ENCODE measurements around the gene FXYD2. TPM values are rescaled to one million over a fixed set of nuclear protein-coding genes. Genes with fewer than 3 reads are reported as not detected.

The FXYD2 gene
- total RNA-seq, 4 donors from 2014 or later: 1.2 TPM; not detected in 3

DNA sequence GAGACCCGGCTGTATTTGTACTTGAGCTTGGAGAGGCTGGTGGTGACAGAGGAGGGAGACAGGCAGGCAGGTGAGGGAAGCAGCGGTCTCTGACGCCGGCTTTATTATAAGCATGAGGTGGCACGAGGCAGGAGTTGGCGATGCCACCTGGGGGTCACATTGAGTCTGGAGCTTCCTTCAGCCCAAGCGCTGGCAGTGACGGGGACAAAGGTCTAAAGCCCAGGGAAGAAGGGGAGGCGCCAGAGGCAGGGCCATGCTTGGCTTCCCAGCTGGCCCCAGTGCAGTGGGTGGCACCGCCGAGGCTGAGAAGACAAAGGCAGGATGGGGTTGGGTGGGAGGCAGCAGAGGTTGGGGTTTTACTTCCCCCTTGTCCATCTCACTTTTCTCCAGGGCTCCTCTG is 4.5 kb downstream of the FXYD2 start:
- 87% methylated on average over 11 of the region's 11 CpGs for WGBS, 2 donors
- no peak for DNase-seq (ENCODE audit: low spot score in 2 of 2)
- intact Hi-C loops (cut with DNase I; ENCODE audit: low total_unique reads): loop anchor here (10.0 kb wide), 1 partner anchor 225 kb away; no protein-coding TSS in a partner anchor
- H3K4me3 ChIP-seq (ENCODE audit: low read depth, poor library complexity, severe bottlenecking): no peak overlapping the region
- TF ChIP-seq POLR2A (IDR thresholded peaks at IDR 0.05): no peak
- TF ChIP-seq, protein P1, sequence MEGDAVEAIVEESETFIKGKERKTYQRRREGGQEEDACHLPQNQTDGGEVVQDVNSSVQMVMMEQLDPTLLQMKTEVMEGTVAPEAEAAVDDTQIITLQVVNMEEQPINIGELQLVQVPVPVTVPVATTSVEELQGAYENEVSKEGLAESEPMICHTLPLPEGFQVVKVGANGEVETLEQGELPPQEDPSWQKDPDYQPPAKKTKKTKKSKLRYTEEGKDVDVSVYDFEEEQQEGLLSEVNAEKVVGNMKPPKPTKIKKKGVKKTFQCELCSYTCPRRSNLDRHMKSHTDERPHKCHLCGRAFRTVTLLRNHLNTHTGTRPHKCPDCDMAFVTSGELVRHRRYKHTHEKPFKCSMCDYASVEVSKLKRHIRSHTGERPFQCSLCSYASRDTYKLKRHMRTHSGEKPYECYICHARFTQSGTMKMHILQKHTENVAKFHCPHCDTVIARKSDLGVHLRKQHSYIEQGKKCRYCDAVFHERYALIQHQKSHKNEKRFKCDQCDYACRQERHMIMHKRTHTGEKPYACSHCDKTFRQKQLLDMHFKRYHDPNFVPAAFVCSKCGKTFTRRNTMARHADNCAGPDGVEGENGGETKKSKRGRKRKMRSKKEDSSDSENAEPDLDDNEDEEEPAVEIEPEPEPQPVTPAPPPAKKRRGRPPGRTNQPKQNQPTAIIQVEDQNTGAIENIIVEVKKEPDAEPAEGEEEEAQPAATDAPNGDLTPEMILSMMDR (IDR thresholded peaks at IDR 0.05): no peak

DNA sequence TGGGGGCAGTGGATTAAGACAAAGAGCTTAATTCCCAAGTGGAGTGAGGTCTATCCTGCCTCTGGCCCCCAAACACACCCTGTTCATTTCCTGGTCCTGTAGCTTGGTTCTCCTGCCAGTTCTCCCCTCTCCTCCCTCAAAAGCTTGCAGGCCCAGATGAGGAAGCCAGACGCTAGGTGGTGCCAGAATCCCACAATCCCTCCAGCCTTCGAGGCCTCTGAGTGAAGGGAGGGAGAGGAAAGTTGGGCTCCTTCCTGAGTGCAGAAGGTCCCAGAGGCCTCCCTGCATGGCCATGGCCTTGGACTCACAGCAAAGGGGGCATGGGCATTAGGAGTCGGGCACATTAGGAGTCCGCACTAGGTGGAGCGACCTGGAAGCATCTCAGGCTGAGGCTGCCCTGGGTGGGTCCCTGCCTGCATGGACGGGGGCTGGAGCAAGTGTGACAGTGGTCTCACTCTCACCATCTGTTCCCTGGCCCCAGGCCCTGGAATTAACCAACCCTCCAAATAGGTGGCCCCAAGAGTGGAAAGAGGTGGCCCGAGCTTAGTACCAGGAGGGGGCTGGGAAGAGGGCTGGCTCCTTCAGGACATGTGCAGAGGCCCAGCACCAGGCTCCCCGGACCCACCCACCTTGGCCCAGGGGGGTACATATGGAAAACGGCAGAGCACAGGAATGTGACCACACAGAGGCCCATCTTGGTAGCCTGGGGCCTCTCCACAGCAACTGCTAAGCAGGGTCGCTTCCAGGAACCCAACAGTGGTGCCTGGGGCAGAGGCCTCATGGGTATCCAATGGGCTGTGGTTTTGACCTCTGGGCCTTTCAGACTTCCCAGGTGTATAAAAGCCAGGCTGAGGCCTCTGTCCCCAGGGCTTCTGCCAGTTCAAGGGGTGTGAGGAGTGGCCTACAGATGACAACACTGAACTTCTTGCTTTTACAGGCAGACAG is 5.2 kb downstream of the FXYD2 start:
- no peak overlapping the region for H3K4me3 ChIP-seq (ENCODE audit: low read depth, poor library complexity, severe bottlenecking)

DNA sequence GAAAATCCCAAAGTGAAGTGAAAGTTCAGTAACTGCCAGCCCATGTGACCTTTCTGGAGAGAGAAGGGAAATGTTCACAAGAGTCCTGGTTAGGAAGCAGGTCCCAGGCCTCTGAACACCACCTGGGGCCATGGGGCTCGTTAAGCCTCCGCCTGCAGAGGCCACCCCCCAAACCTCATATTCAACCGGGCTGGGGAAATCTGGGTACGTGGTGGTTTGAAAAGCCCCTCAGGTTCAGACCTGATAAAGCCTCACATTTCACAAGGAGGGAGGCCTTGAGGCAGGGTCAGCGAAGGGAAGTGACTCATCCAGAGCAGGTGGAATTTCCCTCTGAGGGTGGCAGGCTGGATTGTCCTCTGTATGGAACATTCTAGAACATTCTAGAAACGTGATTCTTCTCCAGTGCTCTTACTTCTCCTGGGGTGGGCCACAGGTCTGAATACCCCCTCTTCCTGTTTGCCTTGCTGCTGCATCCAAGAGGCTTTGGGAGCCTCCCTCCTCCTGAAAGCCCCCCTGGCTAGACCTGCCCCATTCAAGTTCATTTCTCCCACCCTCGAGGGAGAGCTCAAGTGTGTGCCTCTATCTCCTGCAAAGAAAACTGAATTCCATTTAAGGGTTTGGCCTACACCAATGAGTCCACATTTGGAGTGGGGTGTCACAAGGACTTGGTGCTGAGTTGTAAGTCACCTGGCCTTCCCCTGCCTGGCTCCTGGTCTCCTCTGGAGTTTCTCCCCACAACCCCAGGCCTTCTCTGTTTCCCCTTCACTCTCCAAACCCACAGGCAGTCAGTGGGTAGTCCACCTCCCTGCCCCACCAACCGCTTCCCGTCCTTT is 6.3 kb downstream of the FXYD2 start:
- intact Hi-C loops (cut with DNase I; ENCODE audit: low total_unique reads): loop anchor here (5.0 kb wide), 1 partner anchor 391 kb away; no protein-coding TSS in a partner anchor
- no peak overlapping the region for H3K4me3 ChIP-seq (ENCODE audit: low read depth, poor library complexity, severe bottlenecking)
- TF ChIP-seq, protein P1 (IDR thresholded peaks at IDR 0.05): no peak
- TF ChIP-seq POLR2A (IDR thresholded peaks at IDR 0.05): no peak
- no peak for DNase-seq (ENCODE audit: low spot score in 2 of 2)
- 52 to 57% methylated on average over 9 of the region's 9 CpGs for WGBS, 2 donors

More for the DNA sequence above, 5.2 kb downstream of the FXYD2 start:
- TF ChIP-seq POLR2A (IDR thresholded peaks at IDR 0.05): no peak
- TF ChIP-seq, protein P1 (IDR thresholded peaks at IDR 0.05): no peak
- WGBS, 2 donors: 72 to 80% methylated on average over 8 to 10 of the region's 10 CpGs
- intact Hi-C loops (cut with DNase I; ENCODE audit: low total_unique reads): loop anchor here (5.0 to 10.0 kb wide), 2 partner anchors 225 to 392 kb away; no protein-coding TSS in a partner anchor
- DNase-seq (ENCODE audit: low spot score in 2 of 2): no peak

DNA sequence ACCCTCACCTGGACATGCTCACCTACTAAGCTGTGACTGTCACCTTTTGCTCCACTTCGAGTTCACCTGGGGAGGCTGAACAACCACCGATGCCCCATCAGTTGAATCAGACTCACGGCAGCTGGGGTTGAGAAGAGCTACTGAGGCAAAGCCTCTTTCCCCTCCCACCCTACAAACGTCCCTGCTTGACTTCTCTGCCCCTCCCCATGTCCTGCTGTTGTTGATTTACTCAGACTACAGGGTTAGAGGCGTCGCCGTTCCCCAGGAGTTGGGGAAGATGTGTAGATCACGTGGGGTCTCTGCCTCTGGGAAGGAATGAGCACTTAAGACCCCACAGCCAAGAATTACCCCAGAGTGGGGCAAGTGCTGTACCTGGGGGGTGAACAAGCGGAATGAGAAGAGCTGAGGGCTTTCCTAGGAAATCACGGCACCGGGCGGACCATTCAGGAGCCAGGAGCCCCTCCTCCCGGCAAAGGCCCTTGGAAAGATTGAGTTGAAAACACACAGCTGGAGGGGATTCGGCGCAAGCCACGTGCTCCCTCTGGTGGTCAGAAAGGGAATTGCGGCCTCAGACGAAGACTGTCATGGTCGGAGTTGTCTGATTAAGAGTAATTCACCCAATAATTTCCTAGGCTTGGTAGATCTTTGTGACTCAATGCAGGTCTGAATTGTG is 7.0 kb downstream of the FXYD2 start:
- 18 to 19% methylated on average over 19 of the region's 19 CpGs for WGBS, 2 donors
- peak; percentile 74 to 97 for DNase-seq (ENCODE audit: low spot score in 2 of 2)
- no peak for TF ChIP-seq POLR2A (IDR thresholded peaks at IDR 0.05)
- TF ChIP-seq, protein P1 (IDR thresholded peaks at IDR 0.05): peak in 2 of 3 donors; percentile 80 to 98
- no peak overlapping the region for H3K4me3 ChIP-seq (ENCODE audit: low read depth, poor library complexity, severe bottlenecking)
- intact Hi-C loops (cut with DNase I; ENCODE audit: low total_unique reads): loop anchor here (5.0 kb wide), 1 partner anchor 390 kb away; no protein-coding TSS in a partner anchor

DNA sequence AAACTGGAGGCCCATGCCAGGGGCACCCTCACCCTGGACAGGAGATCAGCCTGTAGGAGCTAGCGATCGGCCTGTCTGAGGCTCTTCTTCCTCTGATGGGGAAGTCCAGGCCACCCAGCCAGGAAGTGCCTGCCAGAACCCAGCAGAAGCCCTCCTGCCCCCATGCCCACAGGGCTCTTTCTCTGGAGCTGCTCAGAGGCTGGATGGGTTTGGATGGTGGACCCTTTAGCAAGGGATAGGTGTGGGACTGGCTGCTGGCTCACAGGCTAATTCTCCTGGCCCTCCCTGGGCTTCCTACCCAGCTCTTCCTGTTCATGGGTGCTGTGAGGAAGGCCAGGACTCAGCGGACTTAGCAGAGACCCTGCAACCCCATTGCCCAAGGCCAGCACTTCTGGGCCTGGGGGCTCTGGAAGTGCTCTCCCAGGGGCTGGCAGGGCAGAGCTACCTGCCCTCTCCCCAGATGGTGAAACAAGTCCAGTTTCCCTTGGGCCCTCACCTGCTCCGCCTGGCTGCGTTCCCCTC is 7.6 kb downstream of the FXYD2 start:
- no peak for TF ChIP-seq POLR2A (IDR thresholded peaks at IDR 0.05)
- TF ChIP-seq, protein P1 (IDR thresholded peaks at IDR 0.05): no peak
- intact Hi-C loops (cut with DNase I; ENCODE audit: low total_unique reads): loop anchor here (5.0 kb wide), 1 partner anchor 390 kb away; no protein-coding TSS in a partner anchor
- 89 to 96% methylated on average over 5 of the region's 5 CpGs for WGBS, 2 donors
- no peak for DNase-seq (ENCODE audit: low spot score in 2 of 2)
- no peak overlapping the region for H3K4me3 ChIP-seq (ENCODE audit: low read depth, poor library complexity, severe bottlenecking)

Measured in lower leg skin (tissue), 4 donors.